Mesothelial cell of epicardium (in vitro differentiated cells): ENCODE measurements around the gene CTSV. TPM values are rescaled to one million over a fixed set of nuclear protein-coding genes. Genes with fewer than 3 reads are reported as not detected.
A peak's percentile ranks its signal among the peaks of the same experiment; 100 is the strongest.
"Not testable (repeated sequence)": the region's sequence is repeated elsewhere in the genome, so short reads cannot be mapped to it uniquely, and the experiment has no call there.

ENCODE experiments used
- DNase-seq, 2 experiments: peaks; one replicate each; pipeline ENCODE4 v3.0.0; 2021; ENCODE audit warnings: low spot score in 2 of 2; ENCODE audit not compliant: unreplicated experiment in 2 of 2
- H3K27ac Mint-ChIP-seq: 2 replicates; pipeline ENCODE4 v1.8.0; 2021; ENCODE audit warnings: mixed read lengths
- H3K27me3 Mint-ChIP-seq: 2 replicates; pipeline ENCODE4 v1.8.0; 2021; ENCODE audit warnings: low read depth, mixed read lengths
- H3K36me3 Mint-ChIP-seq: 2 replicates; pipeline ENCODE4 v1.8.0; 2021; ENCODE audit warnings: mixed read lengths
- H3K4me1 Mint-ChIP-seq: 2 replicates; pipeline ENCODE4 v1.8.0; 2021; ENCODE audit warnings: mixed read lengths
- H3K4me3 Mint-ChIP-seq: 2 replicates; pipeline ENCODE4 v1.8.0; 2021; ENCODE audit warnings: mild to moderate bottlenecking, moderate library complexity, mixed read lengths
- H3K9me3 Mint-ChIP-seq: 2 replicates; pipeline ENCODE4 v1.8.0; 2021; ENCODE audit warnings: mixed read lengths
- total RNA-seq: library from RNA; stranded (reverse); gene quantifications from 3 replicates; pipeline ENCODE4 v1.2.1, GENCODE V29; 2021

Gene CTSV
- total RNA-seq, 1 donor from 2014 or later: 8.3 TPM

- H3K4me3 Mint-ChIP-seq, H3K36me3 Mint-ChIP-seq, H3K27ac Mint-ChIP-seq, H3K9me3 Mint-ChIP-seq, DNase-seq, H3K4me1 Mint-ChIP-seq, H3K27me3 Mint-ChIP-seq: not testable (repeated sequence)
Observed at GRCh38 chr9:97001338-97001737, 37.6 kb downstream of the CTSV start.

- H3K9me3 Mint-ChIP-seq, H3K4me3 Mint-ChIP-seq, H3K27me3 Mint-ChIP-seq, DNase-seq, H3K36me3 Mint-ChIP-seq: not testable (repeated sequence)
- Mint-ChIP-seq H3K27ac (peak overlapping the region; percentile 18), H3K4me1 (peaks cover 11% of the 10 kb centered on the region)
Observed at GRCh38 chr9:97000139-97000787, 38.7 kb downstream of the CTSV start.

- H3K36me3 Mint-ChIP-seq, H3K27me3 Mint-ChIP-seq, H3K9me3 Mint-ChIP-seq, H3K4me3 Mint-ChIP-seq, DNase-seq: not testable (repeated sequence)
- Mint-ChIP-seq H3K4me1 (peaks cover 11% of the 10 kb centered on the region), H3K27ac (peak overlapping the region; percentile 6)
Observed at GRCh38 chr9:96999733-97000132, 39.2 kb downstream of the CTSV start.

GRCh38 chr9:96997009-96997701 is 41.8 kb downstream of the CTSV start:
- DNase-seq, H3K27ac Mint-ChIP-seq: not testable (repeated sequence)

GRCh38 chr9:96994531-96995016 is 44.4 kb downstream of the CTSV start:
- H3K4me1 Mint-ChIP-seq, H3K9me3 Mint-ChIP-seq: not testable (repeated sequence)

More at GRCh38 chr9:96997009-96997701, 41.8 kb downstream of the CTSV start:
- not testable (repeated sequence) for H3K27me3 Mint-ChIP-seq, H3K36me3 Mint-ChIP-seq, H3K4me3 Mint-ChIP-seq, H3K9me3 Mint-ChIP-seq
- H3K4me1 Mint-ChIP-seq: peaks cover 11% of the 10 kb centered on the region

GRCh38 chr9:96992303-96992702 is 46.6 kb downstream of the CTSV start:
- not testable (repeated sequence) for H3K27ac Mint-ChIP-seq, H3K4me1 Mint-ChIP-seq, H3K27me3 Mint-ChIP-seq, H3K36me3 Mint-ChIP-seq, H3K4me3 Mint-ChIP-seq, DNase-seq, H3K9me3 Mint-ChIP-seq

More at GRCh38 chr9:96994531-96995016, 44.4 kb downstream of the CTSV start:
- H3K36me3 Mint-ChIP-seq, DNase-seq, H3K4me3 Mint-ChIP-seq, H3K27ac Mint-ChIP-seq, H3K27me3 Mint-ChIP-seq: not testable (repeated sequence)

- not testable (repeated sequence) for H3K27ac Mint-ChIP-seq, H3K27me3 Mint-ChIP-seq, H3K9me3 Mint-ChIP-seq, H3K4me3 Mint-ChIP-seq, DNase-seq, H3K36me3 Mint-ChIP-seq
- H3K4me1 Mint-ChIP-seq: peaks cover 11% of the 10 kb centered on the region
Observed at GRCh38 chr9:96989747-96990318, 49.1 kb downstream of the CTSV start.

- not testable (repeated sequence) for H3K9me3 Mint-ChIP-seq, DNase-seq, H3K4me3 Mint-ChIP-seq, H3K36me3 Mint-ChIP-seq, H3K27me3 Mint-ChIP-seq
- Mint-ChIP-seq H3K27ac (peak overlapping the region; percentile 6), H3K4me1 (peaks cover 11% of the 10 kb centered on the region)
Observed at GRCh38 chr9:96984887-96985286, 54.1 kb downstream of the CTSV start.

- peaks cover 11% of the 10 kb centered on the region for H3K4me1 Mint-ChIP-seq
- not testable (repeated sequence) for H3K27ac Mint-ChIP-seq, H3K9me3 Mint-ChIP-seq, DNase-seq, H3K4me3 Mint-ChIP-seq, H3K27me3 Mint-ChIP-seq, H3K36me3 Mint-ChIP-seq
Observed at GRCh38 chr9:96984139-96984538, 54.8 kb downstream of the CTSV start.

GRCh38 chr9:96983496-96984122 is 55.3 kb downstream of the CTSV start:
- not testable (repeated sequence) for H3K4me3 Mint-ChIP-seq, H3K27ac Mint-ChIP-seq, H3K9me3 Mint-ChIP-seq, H3K36me3 Mint-ChIP-seq, H3K27me3 Mint-ChIP-seq, DNase-seq
- peaks cover 11% of the 10 kb centered on the region for H3K4me1 Mint-ChIP-seq

Other genes with a start within 250 kb of the CTSV start
- 9.9 to 10.8 TPM (median 10.6 TPM) in 3 replicates for gene ZNF782, start 184.6 kb downstream of the CTSV start, total RNA-seq
- gene NUTM2G, start 110.3 kb downstream of the CTSV start, total RNA-seq: 0.16 to 0.20 TPM in 2 of 3 replicates, not detected in the other